C4-2B (cell line): ENCODE measurements around the gene GOLPH3.
"Not testable (repeated sequence)": the region's sequence is repeated elsewhere in the genome, so short reads cannot be mapped to it uniquely, and the experiment has no call there.

Experiments used
- CTCF ChIP-seq: fragments of 450-650 bp; conservative IDR thresholded peaks from 2 replicates; pipeline ENCODE4 v1.5.1; 2017; ENCODE audit warnings: mild to moderate bottlenecking
- ZFX ChIP-seq: fragments of 450-650 bp; IDR thresholded peaks from 2 replicates; pipeline ENCODE4 v1.6.1; 2017

GRCh38 chr5:32172186-32172911, 1.8 kb downstream of the GOLPH3 start:
- not testable (repeated sequence) for TF ChIP-seq CTCF, ZFX
